IMR-90 (cell line): ENCODE data around the gene NAA38. TPM values are rescaled to one million over a fixed set of nuclear protein-coding genes. Genes with fewer than 3 reads are reported as not detected.

Experiments
- ATAC-seq: fragments of 200-7000 bp; cut with Tn5 transposase; 2 replicates; pipeline ENCODE4 v1.9.1; 2020; ENCODE audit warnings: low read depth, mild to moderate bottlenecking, moderate library complexity
- BruUV-seq: library from RNA; stranded (reverse); fragments of 400-500 nt; replicated peaks from 2 replicates; lab custom pipeline; 2021; lab: Mats Ljungman, UMichigan
- CTCF ChIA-PET: fragments of 300-600 bp; formaldehyde crosslinking; extraction: SDS; loops from one replicate; lab custom pipeline; 2021; ENCODE audit warnings: antibody characterized with exemption; lab: Yijun Ruan, JAX
- POLR2A ChIA-PET: fragments of 300-600 bp; sonication (Branson Sonifier 250); formaldehyde crosslinking; loops from one replicate; lab custom pipeline; 2022; ENCODE audit warnings: antibody characterized with exemption; ENCODE audit not compliant: unreplicated experiment; lab: Charles Lee
- DNase-seq: peaks from one replicate; pipeline ENCODE4 v3.0.0; 2013
- H2AFZ ChIP-seq: replicated peaks from 2 replicates; pipeline ENCODE3; 2013; ENCODE audit warnings: low read length, mild to moderate bottlenecking; ENCODE audit not compliant: poor library complexity
- H2AK5ac ChIP-seq: 2 replicates; pipeline ENCODE4 v1.6.1; 2013; ENCODE audit warnings: low read depth, low read length, inconsistent platforms
- H2AK9ac ChIP-seq: replicated peaks from 2 replicates; pipeline ENCODE3; 2013; ENCODE audit warnings: mild to moderate bottlenecking, low read depth, low read length, moderate library complexity; ENCODE audit not compliant: poor library complexity
- H2BK120ac ChIP-seq: 2 replicates; pipeline ENCODE4 v1.6.1; 2013; ENCODE audit warnings: low read depth, low read length, inconsistent platforms
- H2BK15ac ChIP-seq: 3 replicates; pipeline ENCODE4 v1.6.1; 2013; ENCODE audit warnings: low read depth, low read length, inconsistent platforms
- H2BK20ac ChIP-seq: 2 replicates; pipeline ENCODE4 v1.6.1; 2013; ENCODE audit warnings: low read depth, mild to moderate bottlenecking, inconsistent platforms, low read length, moderate library complexity
- H2BK5ac ChIP-seq: 2 replicates; pipeline ENCODE4 v1.6.1; 2013; ENCODE audit warnings: mild to moderate bottlenecking, low read depth, low read length, inconsistent platforms; ENCODE audit not compliant: poor library complexity, severe bottlenecking
- H3K14ac ChIP-seq: replicated peaks from 2 replicates; pipeline ENCODE4 v1.6.1; 2013; ENCODE audit warnings: low read depth, low read length, inconsistent platforms
- H3K18ac ChIP-seq: 2 replicates; pipeline ENCODE4 v1.6.1; 2013; ENCODE audit warnings: low read depth, low read length, control low read depth
- H3K23ac ChIP-seq: 2 replicates; pipeline ENCODE4 v1.6.1; 2013; ENCODE audit warnings: low read depth, low read length, inconsistent platforms
- H3K27ac ChIP-seq: 2 replicates; pipeline ENCODE4 v1.5.1; 2013; ENCODE audit warnings: mild to moderate bottlenecking, control low read depth, low read length; ENCODE audit not compliant: insufficient read depth
- H3K27me3 ChIP-seq: 2 replicates; pipeline ENCODE4 v1.6.1; 2013; ENCODE audit warnings: low read length; ENCODE audit not compliant: control insufficient read depth, insufficient read depth
- H3K36me3 ChIP-seq: 2 replicates; pipeline ENCODE4 v1.6.1; 2013; ENCODE audit warnings: low read length, mixed read lengths; ENCODE audit not compliant: control insufficient read depth, insufficient read depth
- H3K4ac ChIP-seq: 2 replicates; pipeline ENCODE4 v1.6.1; 2013; ENCODE audit warnings: low read depth, low read length, inconsistent platforms
- H3K4me1 ChIP-seq: 2 replicates; pipeline ENCODE4 v1.6.1; 2013; ENCODE audit warnings: low read length, mixed read lengths; ENCODE audit not compliant: control insufficient read depth, insufficient read depth
- H3K4me2 ChIP-seq: 2 replicates; pipeline ENCODE4 v1.6.1; 2013; ENCODE audit warnings: low read depth, mild to moderate bottlenecking, control low read depth, low read length, moderate library complexity
- H3K4me3 ChIP-seq: 2 replicates; pipeline ENCODE4 v1.5.1; 2013; ENCODE audit warnings: low read depth, mild to moderate bottlenecking, control low read depth, low read length, moderate library complexity; ENCODE audit not compliant: insufficient read depth
- H3K56ac ChIP-seq: 2 replicates; pipeline ENCODE4 v1.6.1; 2013; ENCODE audit warnings: low read length, inconsistent platforms; ENCODE audit not compliant: insufficient read depth; ENCODE audit errors: extremely low read depth
- H3K79me1 ChIP-seq, 2 experiments: 2 replicates each; pipeline ENCODE4 v1.6.1; 2013; ENCODE audit warnings: low read length in 2 of 2, inconsistent platforms in 1 of 2, low read depth in 1 of 2
- H3K9ac ChIP-seq: 2 replicates; pipeline ENCODE4 v1.6.1; 2013; ENCODE audit warnings: low read depth, low read length, control low read depth
- H3K9me1 ChIP-seq: 2 replicates; pipeline ENCODE4 v1.6.1; 2013; ENCODE audit warnings: low read length, inconsistent platforms; ENCODE audit not compliant: insufficient read depth
- H3K9me3 ChIP-seq: 2 replicates; pipeline ENCODE4 v1.6.1; 2013; ENCODE audit warnings: low read length; ENCODE audit not compliant: control insufficient read depth, insufficient read depth
- H4K20me1 ChIP-seq: 2 replicates; pipeline ENCODE4 v1.6.1; 2013; ENCODE audit warnings: low read length, inconsistent platforms; ENCODE audit not compliant: insufficient read depth
- H4K5ac ChIP-seq: 2 replicates; pipeline ENCODE4 v1.6.1; 2013; ENCODE audit warnings: mild to moderate bottlenecking, low read depth, low read length, control low read depth
- H4K8ac ChIP-seq, 2 experiments: 2 replicates each; pipeline ENCODE4 v1.6.1; 2013; ENCODE audit warnings: low read depth in 2 of 2, low read length in 2 of 2, control low read depth in 1 of 2, inconsistent platforms in 1 of 2
- H4K91ac ChIP-seq: 2 replicates; pipeline ENCODE4 v1.6.1; 2013; ENCODE audit warnings: low read depth, low read length, inconsistent platforms; ENCODE audit not compliant: insufficient read depth
- BHLHE40 ChIP-seq: fragments of 150-350 bp; IDR thresholded peaks from 2 replicates; pipeline ENCODE4 v1.6.1; 2016; ENCODE audit warnings: mild to moderate bottlenecking, low read depth, low read length
- CEBPB ChIP-seq: IDR thresholded peaks from 2 replicates; pipeline ENCODE4 v1.6.1; 2012; ENCODE audit warnings: low read depth, low read length, improper control_type of control experiment
- FOS ChIP-seq: fragments of 150-350 bp; IDR thresholded peaks from 2 replicates; pipeline ENCODE4 v1.6.1; 2016; ENCODE audit warnings: low read depth, low read length
- MAFK ChIP-seq: IDR thresholded peaks from 2 replicates; pipeline ENCODE4 v1.6.1; 2012; ENCODE audit warnings: low read depth, low read length, improper control_type of control experiment
- MAZ ChIP-seq: IDR thresholded peaks from 2 replicates; pipeline ENCODE4 v1.6.1; 2012; ENCODE audit warnings: low read depth, mild to moderate bottlenecking, low read length, improper control_type of control experiment, moderate library complexity, borderline replicate concordance
- MXI1 ChIP-seq: IDR thresholded peaks from 2 replicates; pipeline ENCODE4 v1.6.1; 2012; ENCODE audit warnings: low read depth, mild to moderate bottlenecking, low read length, moderate library complexity, borderline replicate concordance
- POLR2A ChIP-seq: IDR thresholded peaks from 2 replicates; pipeline ENCODE4 v1.6.1; 2012; ENCODE audit warnings: mild to moderate bottlenecking, low read depth, low read length
- RAD21 ChIP-seq: IDR thresholded peaks from 2 replicates; pipeline ENCODE4 v1.6.1; 2012; ENCODE audit warnings: low read length, improper control_type of control experiment
- RCOR1 ChIP-seq: IDR thresholded peaks from 2 replicates; pipeline ENCODE4 v1.6.1; 2012; ENCODE audit warnings: mild to moderate bottlenecking, low read length, improper control_type of control experiment; ENCODE audit not compliant: insufficient replicate concordance
- RFX5 ChIP-seq: IDR thresholded peaks from 2 replicates; pipeline ENCODE4 v1.8.0; 2012; ENCODE audit warnings: low read depth, mild to moderate bottlenecking, low read length, moderate library complexity
- USF2 ChIP-seq: fragments of 150-350 bp; IDR thresholded peaks from 2 replicates; pipeline ENCODE4 v1.6.1; 2017; ENCODE audit warnings: mild to moderate bottlenecking, antibody characterized with exemption, low read length, low read depth
- WGBS, 2 experiments: methylation state at CpG; one replicate each; pipeline versions ENCODE4 v1.1.5 to v1.1.7; 2013; ENCODE audit warnings: missing lambda C conversion rate in 2 of 2; ENCODE audit not compliant: insufficient read length in 1 of 2; ENCODE audit errors: extremely low coverage in 2 of 2; 5-methylcytosine and 5-hydroxymethylcytosine counted together
- dilution Hi-C: fragments of 300-500 bp; cut with HindIII; formaldehyde crosslinking; loops from one replicate; pipeline ENCODE4 v1.14.3; 2018; ENCODE audit warnings: low sequenced_read_pairs; ENCODE audit not compliant: unreplicated experiment
- in situ Hi-C: fragments of 300-500 bp; cut with MboI; formaldehyde crosslinking; loops from 3 replicates; pipeline ENCODE4 v1.14.3; 2019; ENCODE audit warnings: low sequenced_read_pairs, inconsistent platforms, mixed read lengths
- intact Hi-C: fragments of 100-400 bp; cut with micrococcal nuclease; formaldehyde crosslinking; loops from 2 replicates; pipeline ENCODE4 v1.10.0; 2022
- polyA plus RNA-seq, 3 experiments: library from polyadenylated mRNA; depleted of rRNA; stranded (reverse); fragments of >200 nt; gene quantifications; 2 replicates each; pipeline ENCODE4 v1.2.3, GENCODE V29; 2012; ENCODE audit warnings: low replicate concordance in 1 of 3
- total RNA-seq: library from RNA; depleted of rRNA; stranded (reverse); fragments of >200 nt; gene quantifications from 2 replicates; pipeline ENCODE4 v1.2.3, GENCODE V29; 2012
- TF ChIP-seq, protein P1 (sequence below): fragments of 150-350 bp; IDR thresholded peaks from 2 replicates; pipeline ENCODE4 v1.6.1; 2016; ENCODE audit warnings: low read depth, mild to moderate bottlenecking, low read length, moderate library complexity, borderline replicate concordance
- TF ChIP-seq, protein P2 (sequence below): conservative IDR thresholded peaks from 2 replicates; pipeline ENCODE4 v1.5.1; 2012; ENCODE audit warnings: mild to moderate bottlenecking, low read depth, low read length, improper control_type of control experiment

Gene NAA38
- total and polyA plus RNA-seq, 2 of the 4 experiments (the other 2 are of a cell fraction) = 40.7 to 76.8 TPM

DNA sequence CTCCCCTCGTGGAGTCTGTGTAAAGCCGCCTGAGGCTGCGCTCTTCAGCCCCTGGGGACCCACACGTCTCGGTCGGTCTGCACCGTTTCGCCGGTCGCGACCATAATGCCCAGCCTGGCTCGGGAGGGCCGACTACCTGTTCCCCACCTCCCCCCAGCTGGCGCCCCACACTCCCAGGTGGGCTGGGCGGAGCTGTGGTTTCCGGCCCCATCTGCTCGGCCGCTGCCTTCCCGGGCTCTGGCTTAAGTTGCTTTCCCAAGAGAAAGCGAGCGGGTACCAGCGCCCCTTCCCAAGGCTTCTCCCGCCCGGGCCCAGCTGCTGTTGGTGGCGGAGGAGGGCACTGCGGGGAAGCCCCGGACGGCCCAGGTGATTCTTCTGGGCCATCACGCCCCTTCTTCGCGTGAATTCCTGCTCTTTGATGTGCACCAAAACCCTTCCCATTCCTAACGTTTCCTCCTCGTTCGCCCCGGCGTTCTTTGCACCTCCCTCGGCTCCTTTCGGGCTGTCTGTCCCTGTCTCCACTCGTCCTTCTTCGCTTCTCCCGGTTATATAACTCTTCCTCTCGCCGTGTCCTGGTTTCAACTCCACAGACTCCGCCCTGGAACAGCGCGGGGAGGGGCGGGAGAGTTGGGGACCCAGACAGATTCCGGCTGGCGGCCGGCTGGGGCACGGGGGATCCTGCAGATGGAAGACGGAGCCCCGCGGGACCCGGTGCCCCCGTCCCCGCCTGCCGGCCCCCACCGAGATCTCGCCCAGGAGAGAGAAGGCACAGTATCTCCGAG, 21.4 kb downstream of the NAA38 start:
- H3K27me3 ChIP-seq = no peaks in the 10 kb centered on the region; the same call in 1 of the 2 replicates
- peak overlapping the region; percentile 95 for H3K23ac ChIP-seq
- peak overlapping the region; percentile 93 for H3K14ac ChIP-seq
- peaks cover 15% of the 10 kb centered on the region for H3K4me1 ChIP-seq
- H4K8ac ChIP-seq = peak overlapping the region; percentile 58 to 85; a peak in 3 of 4 replicates
- peak overlapping the region; percentile 87 for H3K4me2 ChIP-seq
- in situ Hi-C loops = no loop called here
- ATAC-seq (peak; percentile 10), DNase-seq (peak; percentile 58)
- H2AFZ ChIP-seq = peak overlapping the region; percentile 98
- H4K20me1 ChIP-seq = peaks cover 30% of the 10 kb centered on the region
- intact Hi-C loops = loop anchor here (1.0 to 5.0 kb wide), 3 partner anchors 8 to 484 kb away; partner anchors contain the start of gene KCTD11
- H2BK120ac ChIP-seq = peak overlapping the region; percentile 68
- 0% methylated on average over 15 of the region's 61 CpGs; no CpG with 5 or more reads in 1 of the 2 experiments for WGBS, 2 experiments
- peak overlapping the region; percentile 64 for H3K4me3 ChIP-seq
- peak overlapping the region; percentile 24; the same call in 1 of the 3 replicates for H2BK15ac ChIP-seq
- H2BK20ac ChIP-seq = no peak overlapping the region
- peak overlapping the region; percentile 92 for H2BK5ac ChIP-seq
- H3K9ac ChIP-seq = peak overlapping the region; percentile 90
- peak overlapping the region; percentile 85 for H2AK5ac ChIP-seq
- BruUV-seq = no TSS peak
- dilution Hi-C loops = no loop called here
- ChIA-PET POLR2A (interaction anchor here (0.7 to 1.0 kb wide), 2 partner anchors 21 to 139 kb away, joined by 3 to 11 read pairs; partner anchors contain the start of gene NAA38), CTCF (interaction anchor here (0.6 to 3.4 kb wide), 2 partner anchors 21 to 79 kb away, joined by 3 to 10 read pairs; partner anchors contain the start of gene NAA38)
- H3K56ac ChIP-seq = peak overlapping the region; percentile 81
- H3K27ac ChIP-seq = peak overlapping the region; percentile 89
- H4K91ac ChIP-seq = peak overlapping the region; percentile 90
- H3K79me1 ChIP-seq = peaks cover 15 to 49% of the 10 kb centered on the region in 2 experiments
- H3K4ac ChIP-seq = peak overlapping the region; percentile 86
- H2AK9ac ChIP-seq = peak overlapping the region; percentile 98
- peaks cover 9% of the 10 kb centered on the region; the same call in 1 of the 2 replicates for H3K9me1 ChIP-seq
- peak overlapping the region; percentile 83 for H3K18ac ChIP-seq
- peak overlapping the region; percentile 56 for H4K5ac ChIP-seq
- H3K9me3 ChIP-seq = no peaks in the 10 kb centered on the region
- peaks cover 3% of the 10 kb centered on the region; the same call in 1 of the 2 replicates for H3K36me3 ChIP-seq
- TF ChIP-seq MAFK = no peak
- no peak for TF ChIP-seq MXI1
- TF ChIP-seq RCOR1 = no peak
- TF ChIP-seq, protein P1, sequence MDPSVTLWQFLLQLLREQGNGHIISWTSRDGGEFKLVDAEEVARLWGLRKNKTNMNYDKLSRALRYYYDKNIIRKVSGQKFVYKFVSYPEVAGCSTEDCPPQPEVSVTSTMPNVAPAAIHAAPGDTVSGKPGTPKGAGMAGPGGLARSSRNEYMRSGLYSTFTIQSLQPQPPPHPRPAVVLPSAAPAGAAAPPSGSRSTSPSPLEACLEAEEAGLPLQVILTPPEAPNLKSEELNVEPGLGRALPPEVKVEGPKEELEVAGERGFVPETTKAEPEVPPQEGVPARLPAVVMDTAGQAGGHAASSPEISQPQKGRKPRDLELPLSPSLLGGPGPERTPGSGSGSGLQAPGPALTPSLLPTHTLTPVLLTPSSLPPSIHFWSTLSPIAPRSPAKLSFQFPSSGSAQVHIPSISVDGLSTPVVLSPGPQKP = no peak
- TF ChIP-seq CEBPB = no peak
- TF ChIP-seq POLR2A = peak; percentile 91
- no peak for TF ChIP-seq BHLHE40
- no peak for TF ChIP-seq FOS
- TF ChIP-seq USF2 = no peak
- peak; percentile 5 for TF ChIP-seq MAZ
- TF ChIP-seq, protein P2, sequence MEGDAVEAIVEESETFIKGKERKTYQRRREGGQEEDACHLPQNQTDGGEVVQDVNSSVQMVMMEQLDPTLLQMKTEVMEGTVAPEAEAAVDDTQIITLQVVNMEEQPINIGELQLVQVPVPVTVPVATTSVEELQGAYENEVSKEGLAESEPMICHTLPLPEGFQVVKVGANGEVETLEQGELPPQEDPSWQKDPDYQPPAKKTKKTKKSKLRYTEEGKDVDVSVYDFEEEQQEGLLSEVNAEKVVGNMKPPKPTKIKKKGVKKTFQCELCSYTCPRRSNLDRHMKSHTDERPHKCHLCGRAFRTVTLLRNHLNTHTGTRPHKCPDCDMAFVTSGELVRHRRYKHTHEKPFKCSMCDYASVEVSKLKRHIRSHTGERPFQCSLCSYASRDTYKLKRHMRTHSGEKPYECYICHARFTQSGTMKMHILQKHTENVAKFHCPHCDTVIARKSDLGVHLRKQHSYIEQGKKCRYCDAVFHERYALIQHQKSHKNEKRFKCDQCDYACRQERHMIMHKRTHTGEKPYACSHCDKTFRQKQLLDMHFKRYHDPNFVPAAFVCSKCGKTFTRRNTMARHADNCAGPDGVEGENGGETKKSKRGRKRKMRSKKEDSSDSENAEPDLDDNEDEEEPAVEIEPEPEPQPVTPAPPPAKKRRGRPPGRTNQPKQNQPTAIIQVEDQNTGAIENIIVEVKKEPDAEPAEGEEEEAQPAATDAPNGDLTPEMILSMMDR = no peak
- TF ChIP-seq RAD21 = no peak
- TF ChIP-seq RFX5 = no peak
